T-helper 22 cell (primary cell): ENCODE data around the gene IGF2R.
"Not testable (repeated sequence)": the region's sequence is repeated elsewhere in the genome, so short reads cannot be mapped to it uniquely, and the experiment has no call there.

Experiments
- DNase-seq: peaks from one replicate; pipeline ENCODE4 v3.0.0-alpha.2; 2020; ENCODE audit warnings: low read depth

Gene IGF2R

GRCh38 chr6:159997498-159998101, 28.7 kb downstream of the IGF2R start:
- DNase-seq, result no peak

DNA sequence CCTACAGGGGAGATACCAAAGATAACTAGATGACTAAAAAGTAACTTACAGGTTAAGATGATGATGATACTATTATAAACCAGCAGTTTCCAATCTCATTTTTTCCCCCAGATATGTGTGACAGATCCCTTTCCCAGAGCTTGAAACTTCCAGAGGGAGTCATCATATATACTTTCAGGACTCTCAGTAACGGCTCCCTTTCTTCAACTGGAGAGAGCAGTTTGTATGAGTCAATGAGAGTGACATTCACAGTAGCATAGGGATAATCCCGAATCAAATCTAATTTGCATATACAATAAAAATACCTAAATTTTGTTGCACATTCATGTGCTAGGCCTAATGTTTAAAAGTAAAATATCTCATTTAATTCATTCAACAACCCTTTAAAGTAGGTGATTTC, 29.7 kb downstream of the IGF2R start:
- no peak for DNase-seq

DNA sequence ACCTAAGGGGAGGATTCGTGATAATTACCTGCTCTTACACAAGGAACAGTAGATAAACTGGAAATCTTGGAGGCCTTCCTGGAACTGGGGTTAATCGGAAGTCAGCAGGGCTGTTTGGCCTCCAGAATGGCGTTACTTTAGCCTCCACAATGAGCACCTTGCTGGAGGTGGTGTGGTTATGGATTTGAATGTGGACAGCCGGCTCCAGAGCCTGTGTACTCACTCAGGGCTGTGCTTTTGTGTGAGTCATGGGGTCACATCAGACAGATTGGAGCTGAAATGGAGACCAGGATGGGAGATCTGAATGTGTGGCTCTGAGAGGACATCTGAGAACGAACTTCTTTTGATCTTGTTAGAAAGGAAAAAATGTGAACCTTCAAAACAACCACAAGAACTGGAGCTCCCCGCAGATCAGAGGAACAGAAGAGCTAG, 30.4 kb downstream of the IGF2R start:
- no peak for DNase-seq

GRCh38 chr6:160000280-160000704, 31.4 kb downstream of the IGF2R start:
- DNase-seq, result no peak

DNA sequence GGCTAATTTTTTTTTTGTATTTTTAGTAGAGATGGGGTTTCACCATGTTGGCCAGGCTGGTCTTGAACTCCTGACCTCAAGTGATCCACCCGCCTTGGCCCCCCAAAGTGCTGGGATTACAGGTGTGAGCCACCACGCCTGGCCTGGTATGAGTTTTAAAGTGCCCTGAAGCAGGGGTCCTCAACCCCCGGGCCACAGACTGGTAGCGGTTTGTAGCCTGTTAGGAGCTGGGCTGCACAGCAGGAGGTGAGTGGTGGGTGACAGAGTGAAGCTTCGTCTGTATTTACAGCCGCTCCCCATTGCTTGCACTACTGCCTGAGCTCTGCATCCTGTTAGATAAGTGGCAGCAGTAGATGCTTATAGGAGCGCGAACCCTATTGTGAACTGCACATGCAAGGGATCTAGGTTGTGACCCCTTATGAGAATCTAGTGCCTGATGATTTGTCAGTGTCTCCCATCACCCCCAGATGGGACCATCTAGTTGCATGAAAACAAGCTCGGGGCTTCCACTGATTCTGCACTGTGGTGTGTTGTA, 32.1 kb downstream of the IGF2R start:
- DNase-seq, result not testable (repeated sequence)

DNA sequence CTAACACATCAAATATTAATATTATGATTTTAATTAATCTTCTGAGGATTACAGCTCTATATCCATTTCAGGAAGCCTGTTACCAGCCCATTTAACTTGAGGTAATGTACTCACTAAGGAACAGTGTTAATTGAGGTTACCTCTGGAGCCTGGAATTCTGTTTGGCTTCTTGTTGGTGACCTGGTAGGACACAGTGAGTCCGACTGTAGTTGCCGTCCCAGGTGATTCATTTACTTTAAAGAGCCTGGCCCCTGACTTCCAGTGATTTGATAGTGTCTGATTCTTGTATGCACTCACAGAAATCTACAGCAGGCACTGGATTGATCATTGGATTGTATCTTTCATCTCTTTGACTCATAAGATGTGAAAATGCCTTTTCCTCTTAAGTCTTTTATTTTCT, 34.0 kb downstream of the IGF2R start:
- no peak for DNase-seq

- DNase-seq, result no peak
Measured at GRCh38 chr6:160004018-160004417, 35.1 kb downstream of the IGF2R start.

- no peak for DNase-seq
Measured at GRCh38 chr6:160004419-160005175, 35.7 kb downstream of the IGF2R start.

GRCh38 chr6:160005211-160005610, 36.3 kb downstream of the IGF2R start:
- DNase-seq, result no peak

DNA sequence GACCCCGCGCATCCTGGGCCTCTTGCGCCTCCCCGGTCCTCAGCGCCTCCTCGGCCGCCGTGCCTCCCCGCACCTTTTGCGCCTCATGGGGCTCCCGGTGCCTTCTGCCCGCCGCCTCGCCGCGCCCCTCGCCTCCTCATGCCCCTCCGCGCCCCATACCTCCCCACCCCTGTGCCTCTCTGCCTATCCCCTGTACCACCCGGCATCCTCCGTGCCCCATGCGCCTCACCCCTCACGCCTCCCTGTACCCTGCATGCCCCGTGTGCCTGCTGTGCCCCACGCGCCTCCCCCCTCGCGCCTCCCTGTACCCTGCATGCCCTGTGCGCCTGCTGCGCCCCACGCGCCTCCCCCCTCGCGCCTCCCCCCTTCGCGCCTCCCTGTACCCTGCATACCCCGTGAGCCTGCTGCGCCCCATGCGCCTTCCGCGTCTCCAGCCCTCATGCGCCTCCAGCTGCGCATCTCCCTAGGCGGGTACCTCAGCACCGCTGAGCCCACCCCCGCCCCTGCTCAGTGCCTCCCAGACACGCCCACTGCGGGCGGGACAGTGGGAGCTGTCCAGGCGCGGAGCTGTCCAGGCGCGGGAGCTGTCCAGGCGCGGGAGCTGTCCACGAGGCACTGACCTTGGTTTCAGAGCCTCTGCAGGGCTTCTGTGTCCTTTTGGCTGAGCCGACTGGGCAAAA, 37.1 kb downstream of the IGF2R start:
- no peak for DNase-seq

DNA sequence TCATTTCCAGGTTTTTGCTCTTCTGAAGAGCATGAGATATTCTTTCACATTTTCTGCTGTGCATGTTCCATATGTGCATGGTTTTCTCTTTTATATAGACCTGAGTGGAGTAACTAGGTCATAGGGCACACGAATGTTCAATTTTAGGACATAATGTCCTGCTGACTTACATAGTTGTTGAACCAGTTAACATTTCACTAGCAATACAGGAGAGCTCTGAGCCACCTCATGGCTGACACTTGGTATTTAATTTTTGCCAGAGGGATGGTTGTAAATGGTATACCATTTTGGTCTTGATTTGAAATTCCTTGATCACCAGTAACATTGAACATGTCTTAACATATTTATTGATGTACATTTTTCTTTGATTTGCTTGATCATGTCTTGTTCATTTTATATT, 38.3 kb downstream of the IGF2R start:
- DNase-seq, result no peak

DNA sequence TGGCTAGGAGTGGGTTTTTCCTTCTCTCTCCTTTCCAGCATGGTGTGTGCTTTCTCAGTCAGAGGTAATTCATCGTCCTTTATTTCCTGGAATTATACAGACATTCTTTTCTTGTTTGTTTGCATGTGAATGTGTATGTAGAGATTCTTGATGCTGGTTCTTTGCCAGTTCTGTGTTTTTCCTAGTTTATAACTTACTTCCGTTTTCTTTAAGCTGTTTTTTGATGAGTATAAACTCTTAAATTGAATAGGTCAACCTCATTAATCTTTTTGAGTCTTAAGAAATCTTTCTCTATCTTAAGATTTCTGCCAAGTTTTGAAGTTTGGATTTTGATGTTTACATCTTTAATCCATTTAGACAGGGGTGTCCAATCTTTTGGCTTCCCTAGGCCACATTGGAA, 38.7 kb downstream of the IGF2R start:
- DNase-seq, result no peak

- no peak for DNase-seq
Measured at GRCh38 chr6:160010067-160010466, 41.2 kb downstream of the IGF2R start.

- no peak for DNase-seq
Measured at GRCh38 chr6:160013987-160014868, 45.3 kb downstream of the IGF2R start.

DNA sequence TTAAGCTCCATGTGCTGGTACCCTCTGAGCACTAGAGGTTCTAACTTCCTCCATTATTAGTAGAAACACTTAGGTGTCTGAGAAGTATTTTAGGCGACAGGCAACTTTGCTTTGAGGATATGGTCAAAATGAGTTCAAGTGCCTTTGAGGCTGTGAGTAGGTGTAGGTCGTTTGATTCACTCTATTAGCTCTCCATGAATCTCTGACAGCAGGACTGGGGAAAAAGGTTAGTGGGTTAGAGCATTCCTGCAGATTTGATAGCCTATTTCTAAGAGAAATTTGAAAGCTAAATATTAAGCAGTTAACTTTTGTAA, 45.9 kb downstream of the IGF2R start:
- no peak for DNase-seq

DNA sequence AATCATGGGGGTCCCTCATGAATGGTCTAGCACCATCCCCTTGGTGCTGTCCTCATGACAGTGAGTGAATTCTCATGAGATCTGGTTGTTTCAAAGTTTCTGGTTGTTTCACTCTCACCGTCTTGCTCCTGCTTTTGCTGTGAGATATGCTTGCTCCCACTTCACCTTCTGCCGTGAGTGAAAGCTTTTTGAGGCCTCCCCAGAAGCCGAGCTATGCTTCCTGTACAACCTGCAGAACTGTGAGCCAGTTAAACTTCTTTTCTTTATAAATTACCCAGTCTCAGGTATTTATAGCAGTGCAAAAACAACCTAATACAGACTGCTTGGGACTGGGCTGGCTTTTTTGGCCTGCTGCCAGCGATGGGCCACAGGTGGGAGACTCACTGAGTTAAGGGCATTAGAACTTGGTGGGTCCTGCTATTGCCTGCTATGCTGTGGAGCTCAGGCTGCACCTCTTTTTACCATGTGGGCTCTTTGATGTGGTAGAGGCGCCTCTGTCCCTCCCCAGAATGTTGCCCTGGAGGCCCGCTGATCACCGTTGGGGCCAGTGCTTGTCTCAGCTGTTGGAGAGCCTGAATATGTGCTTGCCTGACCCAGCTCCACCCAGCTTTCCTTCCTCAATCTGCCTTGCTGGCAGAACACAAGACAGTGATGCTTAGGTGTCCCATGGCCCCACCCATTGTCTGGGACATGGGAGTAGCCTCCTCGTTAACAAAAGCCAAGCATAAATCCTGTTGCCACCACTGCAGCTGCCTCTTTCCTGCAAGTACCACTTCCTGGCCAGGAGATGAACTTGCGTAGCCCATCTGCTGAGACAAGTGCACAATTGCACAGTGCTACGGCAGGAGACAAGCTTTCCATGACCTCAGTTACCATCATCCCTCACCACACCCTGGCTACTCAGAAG, 47.1 kb downstream of the IGF2R start:
- peak; percentile 16 for DNase-seq

GRCh38 chr6:160022101-160022500, 53.2 kb downstream of the IGF2R start:
- DNase-seq, result no peak

DNA sequence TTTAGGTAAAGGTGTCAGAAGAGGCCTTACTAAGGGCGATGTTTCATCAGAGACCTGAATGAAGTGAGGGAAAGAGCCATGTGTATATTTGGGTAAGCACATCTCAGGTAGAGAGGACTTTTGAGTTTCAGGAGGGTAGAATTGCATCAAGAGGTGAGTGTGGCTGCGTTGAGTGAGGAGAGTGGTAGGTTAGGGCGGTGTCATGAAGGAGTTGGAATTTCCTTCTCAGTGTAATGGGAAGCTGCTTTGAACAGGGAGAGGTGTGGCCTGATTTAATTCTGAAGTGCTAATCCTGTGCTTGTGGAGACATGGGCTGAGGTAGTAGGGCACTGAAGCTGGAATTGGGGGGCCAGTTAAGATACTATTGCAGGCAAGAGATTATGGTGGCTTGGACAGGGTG, 53.9 kb downstream of the IGF2R start:
- no peak for DNase-seq

DNA sequence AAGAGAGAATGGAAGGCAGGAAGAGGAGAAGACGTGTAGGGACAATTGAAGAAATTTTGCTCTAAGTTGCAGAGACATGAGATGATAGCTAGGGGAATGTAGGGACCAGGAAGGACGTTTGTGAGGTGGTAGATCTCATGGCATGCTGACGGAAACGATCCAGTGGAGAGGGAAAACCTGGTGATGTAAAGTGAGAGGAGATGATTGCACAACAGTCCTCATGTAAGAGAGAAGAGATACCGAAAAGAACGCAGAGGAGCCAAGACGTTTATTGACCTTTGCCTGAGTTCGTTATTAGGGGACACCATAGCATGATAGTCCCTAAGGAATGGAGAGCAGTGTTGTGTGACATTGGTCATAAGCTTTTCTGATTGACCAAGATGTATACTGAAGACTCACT, 55.3 kb downstream of the IGF2R start:
- DNase-seq, result no peak

GRCh38 chr6:160027076-160027475, 58.2 kb downstream of the IGF2R start:
- DNase-seq, result no peak

GRCh38 chr6:160027931-160028330, 59.0 kb downstream of the IGF2R start:
- DNase-seq, result no peak
